Measurements from ENCODE around the gene ALDOC. TPM values are rescaled to one million over a fixed set of nuclear protein-coding genes. Genes with fewer than 3 reads are reported as not detected.

Gene ALDOC
- polyA plus RNA-seq, 1 donor (not counting 4 experiments of a cell fraction or from before 2014, with no cell fraction given), result 32.5 TPM

DNA sequence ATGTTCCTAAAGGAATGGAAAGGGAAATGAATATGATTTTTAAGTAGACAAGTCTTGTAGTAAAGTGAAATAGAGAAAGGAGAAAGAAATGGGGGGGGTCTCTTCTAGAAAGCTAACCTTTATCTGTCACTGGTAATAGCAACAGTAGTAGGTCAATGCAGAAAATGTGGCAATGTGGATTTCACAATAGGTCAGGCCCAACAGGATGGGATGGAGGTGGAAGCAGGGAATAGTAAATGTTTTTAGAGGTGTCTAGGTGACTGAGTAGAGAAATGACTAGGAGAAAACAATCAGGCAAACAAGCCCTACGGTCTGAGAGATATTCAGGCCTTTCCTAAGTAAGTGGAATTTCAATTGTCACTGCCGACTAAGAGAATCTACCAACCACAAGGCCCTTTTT, 43.3 kb upstream of the ALDOC start:
- Histone ChIP-seq H3K27me3 (ENCODE audit: control insufficient read depth, extremely low read depth, insufficient read depth, low read length) (no peaks in the 10 kb centered on the region), H3K4me3 (ENCODE audit: control insufficient read depth in 2 of 3, extremely low read depth in 1 of 3, insufficient read depth in 2 of 3, low read depth in 1 of 3, low read length in 3 of 3) (no peak overlapping the region), H3K4me1 (ENCODE audit: control insufficient read depth, extremely low read depth, insufficient read depth, low read length) (no peaks in the 10 kb centered on the region), H3K9me1 (ENCODE audit: control insufficient read depth, extremely low read depth, insufficient read depth, low read length) (no peaks in the 10 kb centered on the region), H2AFZ (ENCODE audit: control insufficient read depth, low read length) (no peak overlapping the region), H4K20me1 (ENCODE audit: control insufficient read depth, extremely low read depth, insufficient read depth, low read length) (no peaks in the 10 kb centered on the region), H3K27ac (ENCODE audit: control insufficient read depth, insufficient read depth, low read length) (no peak overlapping the region), H3K4me2 (ENCODE audit: control insufficient read depth, extremely low read depth, insufficient read depth, low read depth, low read length) (no peak overlapping the region), H3K36me3 (ENCODE audit: control insufficient read depth in 2 of 2, extremely low read depth in 1 of 2, insufficient read depth in 2 of 2, low read length in 2 of 2) (peaks cover 60 to 61% of the 10 kb centered on the region in 2 experiments), H3K79me2 (ENCODE audit: control insufficient read depth, insufficient read depth, low read length) (no peaks in the 10 kb centered on the region), H3K9ac (ENCODE audit: control insufficient read depth, extremely low read depth, insufficient read depth, low read length) (no peak overlapping the region), H3K9me3 (ENCODE audit: control insufficient read depth, low read depth, low read length) (no peaks in the 10 kb centered on the region)
- dilution Hi-C loops (cut with MboI; ENCODE audit: extremely low pct_ligation_motif_present, low sequenced_read_pairs), result no loop called here
- no peak for FAIRE-seq
- TF ChIP-seq EZH2 (IDR thresholded peaks at IDR 0.05; ENCODE audit: low read length), result no peak
- TF ChIP-seq, protein P1, sequence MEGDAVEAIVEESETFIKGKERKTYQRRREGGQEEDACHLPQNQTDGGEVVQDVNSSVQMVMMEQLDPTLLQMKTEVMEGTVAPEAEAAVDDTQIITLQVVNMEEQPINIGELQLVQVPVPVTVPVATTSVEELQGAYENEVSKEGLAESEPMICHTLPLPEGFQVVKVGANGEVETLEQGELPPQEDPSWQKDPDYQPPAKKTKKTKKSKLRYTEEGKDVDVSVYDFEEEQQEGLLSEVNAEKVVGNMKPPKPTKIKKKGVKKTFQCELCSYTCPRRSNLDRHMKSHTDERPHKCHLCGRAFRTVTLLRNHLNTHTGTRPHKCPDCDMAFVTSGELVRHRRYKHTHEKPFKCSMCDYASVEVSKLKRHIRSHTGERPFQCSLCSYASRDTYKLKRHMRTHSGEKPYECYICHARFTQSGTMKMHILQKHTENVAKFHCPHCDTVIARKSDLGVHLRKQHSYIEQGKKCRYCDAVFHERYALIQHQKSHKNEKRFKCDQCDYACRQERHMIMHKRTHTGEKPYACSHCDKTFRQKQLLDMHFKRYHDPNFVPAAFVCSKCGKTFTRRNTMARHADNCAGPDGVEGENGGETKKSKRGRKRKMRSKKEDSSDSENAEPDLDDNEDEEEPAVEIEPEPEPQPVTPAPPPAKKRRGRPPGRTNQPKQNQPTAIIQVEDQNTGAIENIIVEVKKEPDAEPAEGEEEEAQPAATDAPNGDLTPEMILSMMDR (optimal IDR thresholded peaks at IDR 0.05 in 1 of 3, IDR thresholded peaks at IDR 0.05 in 1 of 3, conservative IDR thresholded peaks at IDR 0.05 in 1 of 3; ENCODE audit: extremely low read depth in 1 of 3, insufficient read depth in 2 of 3, low read length in 3 of 3), result no peak
- DNase-seq (ENCODE audit: low read depth, low spot score), result no peak

DNA sequence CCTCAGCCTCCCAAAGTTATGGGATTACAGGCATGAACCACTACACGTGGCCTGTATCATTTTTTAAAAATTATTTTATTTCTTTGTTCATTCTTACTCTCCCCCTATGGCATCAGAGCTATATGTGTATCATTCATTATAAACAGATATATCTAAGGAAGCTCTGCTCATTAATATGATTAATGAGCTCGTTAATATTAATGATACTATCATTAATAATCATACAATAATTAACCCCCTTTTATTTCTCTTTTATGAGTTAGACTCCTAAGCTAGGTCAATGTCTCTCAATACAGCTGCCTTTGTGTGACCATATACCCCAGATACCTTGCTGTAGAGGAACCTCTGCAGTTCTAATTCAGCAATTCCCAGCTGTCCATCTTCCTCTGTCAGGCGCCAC, 41.8 kb upstream of the ALDOC start:
- H3K27me3 ChIP-seq (ENCODE audit: control insufficient read depth, extremely low read depth, insufficient read depth, low read length), result no peaks in the 10 kb centered on the region
- no peaks in the 10 kb centered on the region for H3K9me3 ChIP-seq (ENCODE audit: control insufficient read depth, low read depth, low read length)
- DNase-seq (ENCODE audit: low read depth, low spot score), result no peak
- H3K36me3 ChIP-seq (ENCODE audit: control insufficient read depth in 2 of 2, extremely low read depth in 1 of 2, insufficient read depth in 2 of 2, low read length in 2 of 2), result peaks cover 58 to 60% of the 10 kb centered on the region in 2 experiments
- no peak overlapping the region for H3K9ac ChIP-seq (ENCODE audit: control insufficient read depth, extremely low read depth, insufficient read depth, low read length)
- H3K4me2 ChIP-seq (ENCODE audit: control insufficient read depth, extremely low read depth, insufficient read depth, low read depth, low read length), result no peak overlapping the region
- TF ChIP-seq, protein P1 (optimal IDR thresholded peaks at IDR 0.05 in 1 of 3, IDR thresholded peaks at IDR 0.05 in 1 of 3, conservative IDR thresholded peaks at IDR 0.05 in 1 of 3; ENCODE audit: extremely low read depth in 1 of 3, insufficient read depth in 2 of 3, low read length in 3 of 3), result no peak
- no peak for TF ChIP-seq EZH2 (IDR thresholded peaks at IDR 0.05; ENCODE audit: low read length)
- no peaks in the 10 kb centered on the region for H4K20me1 ChIP-seq (ENCODE audit: control insufficient read depth, extremely low read depth, insufficient read depth, low read length)
- no peak overlapping the region for H2AFZ ChIP-seq (ENCODE audit: control insufficient read depth, low read length)
- H3K79me2 ChIP-seq (ENCODE audit: control insufficient read depth, insufficient read depth, low read length), result no peaks in the 10 kb centered on the region
- no peak overlapping the region for H3K27ac ChIP-seq (ENCODE audit: control insufficient read depth, insufficient read depth, low read length)
- no peak for FAIRE-seq
- H3K9me1 ChIP-seq (ENCODE audit: control insufficient read depth, extremely low read depth, insufficient read depth, low read length), result no peaks in the 10 kb centered on the region
- no peaks in the 10 kb centered on the region for H3K4me1 ChIP-seq (ENCODE audit: control insufficient read depth, extremely low read depth, insufficient read depth, low read length)
- H3K4me3 ChIP-seq (ENCODE audit: control insufficient read depth in 2 of 3, extremely low read depth in 1 of 3, insufficient read depth in 2 of 3, low read depth in 1 of 3, low read length in 3 of 3), result no peak overlapping the region
- dilution Hi-C loops (cut with MboI; ENCODE audit: extremely low pct_ligation_motif_present, low sequenced_read_pairs), result no loop called here
